Naive thymus-derived CD4-positive, alpha-beta T cell (primary cell): ENCODE measurements around the gene MARCHF5. TPM values are rescaled to one million over a fixed set of nuclear protein-coding genes. Genes with fewer than 3 reads are reported as not detected.
"Not testable (repeated sequence)": the region's sequence is repeated elsewhere in the genome, so short reads cannot be mapped to it uniquely, and the experiment has no call there.

Source experiments
- ATAC-seq: fragments of 150-1000 bp; cut with Tn5 transposase; 2 replicates; pipeline ENCODE4 v1.10.0; 2021; ENCODE audit warnings: mild to moderate bottlenecking, moderate library complexity
- CTCF ChIA-PET: fragments of 350-600 bp; sonication (Branson Sonifier 250); formaldehyde crosslinking; loops from one replicate; lab custom pipeline; 2021; ENCODE audit warnings: antibody characterized with exemption; lab: Charles Lee
- POLR2A ChIA-PET: fragments of 350-600 bp; sonication (Branson Sonifier 250); formaldehyde crosslinking; loops from one replicate; lab custom pipeline; 2021; ENCODE audit warnings: antibody characterized with exemption, inconsistent platforms; lab: Charles Lee
- DNase-seq, 9 donors: peaks; one replicate each; pipeline versions ENCODE4 v3.0.0 to v3.0.0-alpha.2; 2020 to 2022; ENCODE audit warnings: mixed read lengths in 1 of 9
- H3K27ac ChIP-seq: one replicate; pipeline ENCODE4 v1.7.0; 2013; ENCODE audit warnings: mild to moderate bottlenecking, low read depth, low read length, moderate library complexity
- H3K27me3 ChIP-seq, 2 donors: one replicate each; pipeline ENCODE4 v1.7.0; 2013; ENCODE audit warnings: low read length in 2 of 2, mild to moderate bottlenecking in 2 of 2, moderate library complexity in 2 of 2; ENCODE audit not compliant: control insufficient read depth in 2 of 2, insufficient read depth in 2 of 2
- H3K36me3 ChIP-seq, 3 experiments: 1 replicate in 2 of 3; 2 replicates in 1 of 3; pipeline ENCODE4 v1.7.0; 2013; ENCODE audit warnings: low read length in 3 of 3, mild to moderate bottlenecking in 3 of 3, moderate library complexity in 1 of 3; ENCODE audit not compliant: insufficient read depth in 3 of 3, control insufficient read depth in 2 of 3
- H3K4me1 ChIP-seq, 2 donors: one replicate each; pipeline ENCODE4 v1.7.0; 2013; ENCODE audit warnings: low read length in 2 of 2, mild to moderate bottlenecking in 2 of 2, moderate library complexity in 1 of 2; ENCODE audit not compliant: control insufficient read depth in 2 of 2, insufficient read depth in 2 of 2
- H3K4me3 ChIP-seq: 2 replicates; pipeline ENCODE4 v1.7.0; 2013; ENCODE audit warnings: mild to moderate bottlenecking, low read length
- H3K9me3 ChIP-seq, 3 experiments: 1 replicate in 2 of 3; 2 replicates in 1 of 3; pipeline ENCODE4 v1.7.0; 2013; ENCODE audit warnings: low read length in 3 of 3; ENCODE audit not compliant: control insufficient read depth in 2 of 3
- H3K27ac Mint-ChIP-seq, 9 donors: one replicate each; pipeline ENCODE4 v1.8.0; 2020 to 2022; ENCODE audit warnings: mixed read lengths in 9 of 9, mild to moderate bottlenecking in 8 of 9, moderate library complexity in 5 of 9, inconsistent platforms in 2 of 9
- H3K27me3 Mint-ChIP-seq, 5 donors: one replicate each; pipeline ENCODE4 v1.8.0; 2021 to 2022; ENCODE audit warnings: mixed read lengths in 5 of 5, mild to moderate bottlenecking in 1 of 5
- H3K36me3 Mint-ChIP-seq, 5 donors: one replicate each; pipeline ENCODE4 v1.8.0; 2020 to 2022; ENCODE audit warnings: mixed read lengths in 5 of 5, mild to moderate bottlenecking in 3 of 5, inconsistent platforms in 1 of 5
- H3K4me1 Mint-ChIP-seq, 7 donors: one replicate each; pipeline ENCODE4 v1.8.0; 2020 to 2022; ENCODE audit warnings: mixed read lengths in 7 of 7, mild to moderate bottlenecking in 3 of 7, inconsistent platforms in 1 of 7
- H3K4me3 Mint-ChIP-seq, 10 donors: one replicate each; pipeline ENCODE4 v1.8.0; 2020 to 2022; ENCODE audit warnings: mild to moderate bottlenecking in 10 of 10, mixed read lengths in 10 of 10, moderate library complexity in 6 of 10, inconsistent platforms in 2 of 10
- H3K9me3 Mint-ChIP-seq, 11 donors: one replicate each; pipeline ENCODE4 v1.8.0; 2020 to 2022; ENCODE audit warnings: mixed read lengths in 11 of 11, mild to moderate bottlenecking in 4 of 11, inconsistent platforms in 1 of 11, moderate library complexity in 1 of 11
- intact Hi-C, 2 donors: fragments of 100-400 bp; cut with micrococcal nuclease; formaldehyde crosslinking; loops; one replicate each; pipeline ENCODE4 v1.15.1; 2023
- polyA plus RNA-seq, 2 donors: library from polyadenylated mRNA; unstranded; fragments of 300-500 nt; fragmentation: Illumina TruSeq; gene quantifications; one replicate each; pipeline ENCODE4 v1.2.3, GENCODE V29; 2021
- total RNA-seq, 6 experiments: library from RNA in 5 of 6; stranded (reverse) in 5 of 6; gene quantifications; 1 replicate in 5 of 6; 2 replicates in 1 of 6; pipeline ENCODE4 v1.2.3 and lab custom pipeline; 2021 to 2026

Gene MARCHF5
- total and polyA plus RNA-seq, 7 experiments from 2014 or later: 18.3 to 37.1 (median 29.3) TPM

DNA sequence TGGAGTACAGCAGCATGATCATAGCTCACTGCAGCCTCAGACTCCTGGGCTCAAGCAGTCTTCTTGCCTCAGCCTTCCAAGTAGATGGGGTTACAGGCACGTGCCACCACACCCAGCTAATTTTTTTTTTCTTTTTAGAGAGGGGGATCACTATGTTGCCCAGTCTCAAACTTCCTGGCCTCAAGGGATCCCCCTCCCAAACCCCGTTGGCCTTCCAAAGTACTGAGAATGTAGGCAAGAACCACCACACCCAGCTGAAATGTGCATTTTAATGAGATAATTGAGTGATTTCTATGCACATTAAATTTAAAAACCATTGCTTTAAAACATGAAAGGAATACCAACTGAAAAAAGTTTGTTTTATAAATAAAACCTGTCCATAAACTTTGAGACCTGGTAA lies 25.6 kb downstream of the MARCHF5 start:
- ATAC-seq: no peak

DNA sequence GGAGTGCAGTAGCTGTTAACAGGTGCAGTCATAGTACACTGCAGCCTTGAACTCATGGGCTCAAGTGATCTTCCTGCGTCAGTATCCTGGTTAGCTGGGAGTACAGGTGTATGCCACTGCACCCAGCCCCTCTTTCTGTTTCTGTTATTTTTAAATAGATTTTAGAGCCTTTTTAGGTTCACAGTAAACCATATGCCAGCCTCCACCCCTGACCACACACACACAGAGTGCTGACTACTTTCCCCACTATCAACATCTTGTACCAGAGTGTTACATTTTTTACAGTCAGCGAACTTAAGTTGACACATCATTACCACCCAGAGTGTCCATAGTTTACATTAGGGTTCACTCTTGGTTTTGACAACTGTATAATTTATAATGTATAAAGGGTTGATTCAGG lies 32.1 kb downstream of the MARCHF5 start:
- H3K36me3 Mint-ChIP-seq: peaks cover 0 to 62% (median 34%) of the 10 kb centered on the region in 5 donors
- H3K27ac Mint-ChIP-seq: peak overlapping the region in 1 of 9 donors; percentile 23
- no peaks in the 10 kb centered on the region for H3K4me1 ChIP-seq
- ATAC-seq (peak; percentile 32), DNase-seq (no peak)
- no peak overlapping the region for H3K4me3 Mint-ChIP-seq
- H3K4me1 Mint-ChIP-seq: peaks cover 0 to 58% (median 50%) of the 10 kb centered on the region in 7 donors
- ChIA-PET CTCF (no interaction called here), POLR2A (interaction anchor here (0.6 kb wide), 1 partner anchor 77 kb away, joined by 3 read pairs; no protein-coding TSS in a partner anchor)
- peaks cover 0 to 4% (median 0%) of the 10 kb centered on the region in 11 donors for H3K9me3 Mint-ChIP-seq
- H3K27me3 ChIP-seq: no peaks in the 10 kb centered on the region
- no peaks in the 10 kb centered on the region for H3K27me3 Mint-ChIP-seq
- intact Hi-C loops: no loop called here
- no peaks in the 10 kb centered on the region for H3K9me3 ChIP-seq
- H3K4me3 ChIP-seq: no peak overlapping the region
- H3K36me3 ChIP-seq: peaks cover 0 to 4% (median 0%) of the 10 kb centered on the region in 3 experiments
- no peak overlapping the region for H3K27ac ChIP-seq

More for the DNA sequence above, 25.6 kb downstream of the MARCHF5 start:
- no peak overlapping the region for H3K4me3 Mint-ChIP-seq
- H3K4me1 Mint-ChIP-seq: peaks cover 0 to 21% (median 8%) of the 10 kb centered on the region in 7 donors
- CTCF ChIA-PET: no interaction called here
- H3K9me3 Mint-ChIP-seq: peaks cover 0 to 2% (median 0%) of the 10 kb centered on the region in 11 donors
- peaks cover 0 to 8% (median 0%) of the 10 kb centered on the region in 3 experiments for H3K36me3 ChIP-seq
- H3K4me3 ChIP-seq: no peak overlapping the region
- POLR2A ChIA-PET: no interaction called here
- H3K27me3 Mint-ChIP-seq: no peaks in the 10 kb centered on the region
- H3K27ac Mint-ChIP-seq: no peak overlapping the region
- H3K9me3 ChIP-seq: no peaks in the 10 kb centered on the region
- H3K36me3 Mint-ChIP-seq: peaks cover 0 to 56% (median 33%) of the 10 kb centered on the region in 5 donors
- intact Hi-C loops: no loop called here
- no peaks in the 10 kb centered on the region for H3K4me1 ChIP-seq
- H3K27ac ChIP-seq: no peak overlapping the region
- DNase-seq: no peak
- no peaks in the 10 kb centered on the region for H3K27me3 ChIP-seq

DNA sequence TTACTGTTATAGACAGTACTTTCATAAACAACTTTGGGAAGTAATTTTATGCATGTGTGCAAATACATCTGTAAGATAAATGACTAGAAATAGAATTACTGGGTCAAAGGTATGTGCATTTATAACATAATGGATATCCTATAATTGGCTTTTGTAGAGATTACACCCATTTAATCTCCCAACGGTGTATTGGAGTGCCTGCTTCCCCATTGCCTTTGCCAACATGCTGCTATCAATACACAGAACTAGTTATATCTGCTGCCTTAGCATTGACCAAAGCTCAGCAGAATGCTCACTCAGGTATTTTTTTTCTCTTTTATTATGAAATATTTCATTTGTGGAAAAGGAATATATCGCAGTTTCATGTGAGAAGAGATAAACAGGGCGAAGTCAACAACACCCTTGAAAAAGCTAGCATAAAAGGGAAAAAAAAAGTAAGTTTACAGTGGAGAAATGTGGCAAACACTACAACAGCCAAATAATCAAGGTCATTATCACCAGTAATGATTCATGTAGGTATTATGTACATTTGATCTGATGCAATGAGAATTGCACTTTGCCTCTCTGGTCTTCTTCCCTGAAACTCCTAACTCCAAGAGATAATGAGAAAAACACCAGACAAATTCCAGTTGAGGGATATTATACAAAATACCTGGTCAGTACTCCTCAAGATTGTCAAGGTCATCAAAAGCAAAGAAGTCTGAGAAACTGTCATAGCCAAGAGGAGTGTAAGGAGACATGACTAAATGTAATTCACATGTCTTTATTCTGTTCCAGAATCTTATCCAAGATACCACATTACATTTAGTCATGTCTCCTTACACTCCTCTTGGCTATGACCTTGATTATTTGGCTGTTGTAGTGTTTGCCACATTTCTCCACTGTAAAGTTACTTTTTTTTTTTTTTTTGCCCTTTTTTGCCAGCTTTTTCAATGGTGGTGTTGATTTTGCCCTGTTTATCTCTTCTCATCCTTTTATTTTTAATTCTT lies 36.8 kb downstream of the MARCHF5 start:
- peak overlapping the region in 1 of 10 donors; percentile 34 for H3K4me3 Mint-ChIP-seq
- H3K4me1 Mint-ChIP-seq: peaks cover 3 to 72% (median 61%) of the 10 kb centered on the region in 7 donors
- H3K36me3 Mint-ChIP-seq: peaks cover 0 to 36% (median 17%) of the 10 kb centered on the region in 5 donors
- intact Hi-C loops: no loop called here
- Histone ChIP-seq H3K4me3 (no peak overlapping the region), H3K4me1 (no peaks in the 10 kb centered on the region), H3K27me3 (no peaks in the 10 kb centered on the region), H3K9me3 (no peaks in the 10 kb centered on the region), H3K27ac (no peak overlapping the region), H3K36me3 (no peaks in the 10 kb centered on the region)
- DNase-seq (no peak), ATAC-seq (no peak)
- POLR2A ChIA-PET: no interaction called here
- CTCF ChIA-PET: no interaction called here
- H3K27ac Mint-ChIP-seq: peak overlapping the region in 2 of 9 donors; percentile 49 to 56
- no peaks in the 10 kb centered on the region for H3K9me3 Mint-ChIP-seq
- H3K27me3 Mint-ChIP-seq: no peaks in the 10 kb centered on the region

DNA sequence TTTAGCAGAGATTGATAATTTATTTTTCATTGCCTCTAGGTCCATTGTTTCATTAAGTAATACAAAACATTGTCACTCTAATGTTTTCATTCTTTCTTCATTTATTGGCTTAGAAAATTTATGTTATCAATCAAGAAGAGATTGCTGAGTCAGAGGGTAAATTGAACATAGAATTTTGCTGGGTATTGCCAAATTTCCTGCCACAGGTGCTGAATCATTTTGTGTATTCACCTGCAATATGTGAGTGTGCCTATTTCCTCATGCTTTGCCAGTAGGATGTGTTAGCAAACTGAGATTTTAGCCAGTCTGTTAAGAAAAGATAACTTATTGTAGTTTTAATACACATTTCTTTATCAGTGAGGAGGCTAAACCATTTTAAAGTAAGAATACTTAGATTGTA lies 38.0 kb downstream of the MARCHF5 start:
- H3K36me3 Mint-ChIP-seq: peaks cover 0 to 23% (median 8%) of the 10 kb centered on the region in 5 donors
- CTCF ChIA-PET: no interaction called here
- H3K4me1 Mint-ChIP-seq: peaks cover 3 to 65% (median 52%) of the 10 kb centered on the region in 7 donors

DNA sequence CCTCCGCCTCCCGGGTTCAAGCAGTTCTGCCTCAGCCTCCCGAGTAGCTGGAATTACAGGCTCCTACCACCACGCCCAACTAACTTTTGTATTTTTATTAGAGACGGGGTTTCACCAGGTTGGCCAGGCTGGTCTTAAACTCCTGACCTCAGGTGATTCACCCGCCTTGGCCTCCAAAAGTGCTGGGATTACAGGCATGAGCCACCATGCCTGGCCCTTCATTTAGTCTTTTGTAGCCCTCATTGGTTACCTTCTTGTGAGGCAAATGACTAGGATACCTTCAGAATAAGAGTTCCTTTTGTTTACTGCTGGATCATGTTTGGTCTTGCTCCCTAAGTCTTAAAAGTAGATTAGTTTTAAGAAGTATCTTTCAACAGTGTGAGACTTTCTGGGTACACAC lies 39.0 kb downstream of the MARCHF5 start:
- H3K27me3 Mint-ChIP-seq, H3K4me3 ChIP-seq, CTCF ChIA-PET, DNase-seq, intact Hi-C loops, ATAC-seq, H3K4me1 ChIP-seq, POLR2A ChIA-PET, H3K27me3 ChIP-seq, H3K27ac Mint-ChIP-seq, H3K4me3 Mint-ChIP-seq, H3K36me3 ChIP-seq, H3K9me3 ChIP-seq, H3K9me3 Mint-ChIP-seq, H3K27ac ChIP-seq: not testable (repeated sequence)
- peaks cover 0 to 16% (median 5%) of the 10 kb centered on the region in 5 donors for H3K36me3 Mint-ChIP-seq
- H3K4me1 Mint-ChIP-seq: peaks cover 3 to 56% (median 49%) of the 10 kb centered on the region in 7 donors

More for the DNA sequence above, 38.0 kb downstream of the MARCHF5 start:
- DNase-seq (no peak), ATAC-seq (no peak)
- Histone ChIP-seq H3K4me3 (no peak overlapping the region), H3K27ac (no peak overlapping the region), H3K27me3 (no peaks in the 10 kb centered on the region), H3K36me3 (no peaks in the 10 kb centered on the region), H3K9me3 (no peaks in the 10 kb centered on the region), H3K4me1 (no peaks in the 10 kb centered on the region)
- Mint-ChIP-seq H3K27me3 (no peaks in the 10 kb centered on the region), H3K4me3 (no peak overlapping the region), H3K27ac (no peak overlapping the region), H3K9me3 (no peaks in the 10 kb centered on the region)
- POLR2A ChIA-PET: no interaction called here
- intact Hi-C loops: no loop called here

DNA sequence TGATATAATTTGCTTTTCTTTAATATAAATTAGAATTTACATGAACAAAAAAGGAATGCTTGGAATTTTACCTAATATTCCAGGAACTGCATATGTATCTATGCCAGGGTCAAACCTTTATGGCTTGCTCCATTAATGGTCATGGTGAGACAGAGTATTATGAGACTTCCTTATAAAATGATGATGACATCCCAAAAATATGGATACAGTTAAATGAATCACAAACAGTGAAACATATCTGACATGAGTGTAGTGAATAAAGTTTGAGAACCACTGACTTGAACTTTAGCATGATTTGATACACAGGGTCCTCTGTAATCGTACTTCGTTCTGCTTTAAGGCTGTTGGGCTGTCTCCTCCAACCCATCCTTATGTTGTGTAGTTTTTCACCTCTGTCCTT lies 51.8 kb downstream of the MARCHF5 start:
- Histone ChIP-seq H3K4me1 (no peaks in the 10 kb centered on the region), H3K27ac (no peak overlapping the region), H3K36me3 (peaks cover 0 to 20% (median 0%) of the 10 kb centered on the region in 3 experiments), H3K4me3 (no peak overlapping the region), H3K27me3 (no peaks in the 10 kb centered on the region), H3K9me3 (no peaks in the 10 kb centered on the region)
- no peaks in the 10 kb centered on the region for H3K9me3 Mint-ChIP-seq
- DNase-seq (no peak), ATAC-seq (no peak)
- POLR2A ChIA-PET: no interaction called here
- no peak overlapping the region for H3K4me3 Mint-ChIP-seq
- peaks cover 0 to 14% (median 4%) of the 10 kb centered on the region in 7 donors for H3K4me1 Mint-ChIP-seq
- H3K27me3 Mint-ChIP-seq: no peaks in the 10 kb centered on the region
- peak overlapping the region in 3 of 9 donors; percentile 2 to 51 (median 42) for H3K27ac Mint-ChIP-seq
- CTCF ChIA-PET: no interaction called here
- H3K36me3 Mint-ChIP-seq: peaks cover 0 to 32% (median 14%) of the 10 kb centered on the region in 5 donors
- intact Hi-C loops: no loop called here
